Stomach (tissue), 4 donors: ENCODE results near the gene ZNF438.

Source experiments
- EP300 ChIP-seq: sonication (generic); formaldehyde crosslinking; IDR thresholded peaks from one replicate; pipeline ENCODE4 v1.6.1; 2017; ENCODE audit warnings: antibody characterized with exemption
- POLR2A ChIP-seq, 4 donors: fragments of 450-650 bp; IDR thresholded peaks; one replicate each; pipeline ENCODE4 v1.6.1; 2016; ENCODE audit warnings: antibody characterized with exemption in 4 of 4, control low read depth in 2 of 4, mild to moderate bottlenecking in 1 of 4, moderate library complexity in 1 of 4
- TF ChIP-seq, protein P1 (sequence below), 7 experiments: fragments of 450-650 bp in 4 of 7; fragments of 200-600 bp in 3 of 7; sonication (generic) in 3 of 7; IDR thresholded peaks; one replicate each; pipeline ENCODE4 v1.5.1; 2016 to 2019; ENCODE audit warnings: antibody characterized with exemption in 7 of 7, control low read depth in 2 of 7, mild to moderate bottlenecking in 1 of 7

DNA sequence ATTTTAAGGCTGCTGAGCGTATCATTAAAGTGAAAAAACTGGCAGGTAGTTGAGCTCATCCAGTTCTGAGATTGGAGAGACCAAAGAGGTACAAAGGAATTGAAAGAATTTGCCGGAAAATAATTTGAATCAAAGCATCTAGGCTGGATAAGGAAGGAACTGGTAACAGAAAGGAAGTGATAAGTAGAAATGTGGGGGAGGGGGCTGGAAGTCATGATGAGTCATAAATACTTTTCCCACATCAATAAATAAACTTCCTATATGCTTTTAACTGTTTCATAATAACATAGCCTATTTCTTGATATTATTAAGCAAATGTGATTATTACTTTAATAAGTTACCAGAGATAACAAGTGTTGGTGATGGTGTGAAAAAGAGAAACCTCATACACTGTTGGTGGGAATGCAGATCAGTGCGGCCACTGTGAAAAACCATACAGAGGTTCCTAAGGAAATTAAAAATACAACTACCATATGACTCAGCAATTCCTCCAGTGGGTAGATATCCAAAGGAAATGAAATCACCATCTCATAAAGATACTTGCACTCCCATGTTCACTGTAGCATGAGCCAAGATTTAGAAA is 27.0 kb downstream of the ZNF438 start:
- TF ChIP-seq, protein P1, sequence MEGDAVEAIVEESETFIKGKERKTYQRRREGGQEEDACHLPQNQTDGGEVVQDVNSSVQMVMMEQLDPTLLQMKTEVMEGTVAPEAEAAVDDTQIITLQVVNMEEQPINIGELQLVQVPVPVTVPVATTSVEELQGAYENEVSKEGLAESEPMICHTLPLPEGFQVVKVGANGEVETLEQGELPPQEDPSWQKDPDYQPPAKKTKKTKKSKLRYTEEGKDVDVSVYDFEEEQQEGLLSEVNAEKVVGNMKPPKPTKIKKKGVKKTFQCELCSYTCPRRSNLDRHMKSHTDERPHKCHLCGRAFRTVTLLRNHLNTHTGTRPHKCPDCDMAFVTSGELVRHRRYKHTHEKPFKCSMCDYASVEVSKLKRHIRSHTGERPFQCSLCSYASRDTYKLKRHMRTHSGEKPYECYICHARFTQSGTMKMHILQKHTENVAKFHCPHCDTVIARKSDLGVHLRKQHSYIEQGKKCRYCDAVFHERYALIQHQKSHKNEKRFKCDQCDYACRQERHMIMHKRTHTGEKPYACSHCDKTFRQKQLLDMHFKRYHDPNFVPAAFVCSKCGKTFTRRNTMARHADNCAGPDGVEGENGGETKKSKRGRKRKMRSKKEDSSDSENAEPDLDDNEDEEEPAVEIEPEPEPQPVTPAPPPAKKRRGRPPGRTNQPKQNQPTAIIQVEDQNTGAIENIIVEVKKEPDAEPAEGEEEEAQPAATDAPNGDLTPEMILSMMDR (IDR thresholded peaks at IDR 0.05), result no peak
- TF ChIP-seq POLR2A (IDR thresholded peaks at IDR 0.05) (no peak), EP300 (no peak)
